ENCODE measurements around the gene DGKH.

GRCh38 chr13:42283574-42283973 is 235.1 kb downstream of the DGKH start:
- TF ChIP-seq CTCF (IDR thresholded peaks at IDR 0.05) (no peak), EZH2 (IDR thresholded peaks at IDR 0.05) (no peak), EZH2phosphoT487 (IDR thresholded peaks at IDR 0.05) (no peak)
